Measurements from ENCODE around the gene ROGDI. TPM values are rescaled to one million over a fixed set of nuclear protein-coding genes. Genes with fewer than 3 reads are reported as not detected.

ROGDI gene
- total and polyA plus RNA-seq, 4 donors = 14.0 to 28.1 (median 17.4) TPM

DNA sequence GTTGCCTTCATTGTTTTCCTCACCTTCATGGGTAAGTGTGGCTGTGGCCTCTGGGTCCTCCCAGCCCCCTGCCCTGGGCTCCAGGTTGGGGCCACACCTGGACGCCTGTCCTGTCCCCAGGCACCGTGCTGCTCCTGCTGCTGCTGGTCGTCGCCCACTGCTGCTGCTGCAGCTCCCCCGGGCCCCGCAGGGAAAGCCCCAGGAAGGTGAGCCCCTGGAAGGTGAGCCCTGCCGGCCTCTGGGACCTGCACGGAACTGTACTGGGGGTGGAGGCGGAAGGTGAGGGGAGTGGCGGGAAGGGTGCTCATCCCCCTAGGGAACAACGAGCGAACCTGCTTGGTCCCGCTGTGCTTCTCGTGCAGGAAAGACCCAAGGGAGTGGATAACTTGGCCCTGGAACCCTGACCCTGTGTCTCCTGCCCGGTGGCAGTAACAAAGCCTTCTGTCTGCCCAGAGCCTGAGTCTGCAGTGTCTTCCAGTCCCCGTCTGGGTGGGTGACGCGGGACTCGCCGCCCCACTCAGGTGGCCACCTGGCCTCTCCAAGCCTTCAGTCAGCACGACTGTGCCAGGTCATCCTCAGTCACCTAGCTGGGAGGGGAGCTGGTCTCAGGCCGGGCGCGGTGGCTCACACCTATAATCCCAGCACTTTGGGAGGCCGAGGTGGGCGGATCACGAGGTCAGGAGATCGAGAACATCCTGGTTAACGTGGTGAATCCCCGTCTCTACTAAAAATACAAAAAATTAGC is 6.4 kb downstream of the ROGDI start:
- Histone ChIP-seq H3K36me3 (ENCODE audit: control insufficient read depth in 4 of 4, insufficient read depth in 3 of 4, low read depth in 1 of 4, low read length in 3 of 4) (peaks cover 0 to 20% (median 7%) of the 10 kb centered on the region in 4 donors), H3K4me1 (ENCODE audit: control insufficient read depth in 4 of 4, insufficient read depth in 4 of 4, low read length in 3 of 4) (peaks cover 0 to 7% (median 2%) of the 10 kb centered on the region in 4 donors), H3K4me3 (ENCODE audit: low read depth in 1 of 3, low read length in 3 of 3) (no peak overlapping the region), H3K27me3 (ENCODE audit: control insufficient read depth in 4 of 4, insufficient read depth in 4 of 4, low read length in 3 of 4) (no peaks in the 10 kb centered on the region), H3K9ac (ENCODE audit: low read depth in 1 of 2, low read length in 2 of 2) (no peak overlapping the region), H3K27ac (ENCODE audit: low read depth in 1 of 2, low read length in 2 of 2) (no peak overlapping the region), H3K9me3 (ENCODE audit: control insufficient read depth in 4 of 4, low read length in 3 of 4) (no peaks in the 10 kb centered on the region)
- no peak for DNase-seq (ENCODE audit: low spot score)
- TF ChIP-seq, protein P1, sequence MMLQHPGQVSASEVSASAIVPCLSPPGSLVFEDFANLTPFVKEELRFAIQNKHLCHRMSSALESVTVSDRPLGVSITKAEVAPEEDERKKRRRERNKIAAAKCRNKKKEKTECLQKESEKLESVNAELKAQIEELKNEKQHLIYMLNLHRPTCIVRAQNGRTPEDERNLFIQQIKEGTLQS (IDR thresholded peaks at IDR 0.05) = no peak
- TF ChIP-seq TAF1 (conservative IDR thresholded peaks at IDR 0.05) = no peak
- TF ChIP-seq, protein P2, sequence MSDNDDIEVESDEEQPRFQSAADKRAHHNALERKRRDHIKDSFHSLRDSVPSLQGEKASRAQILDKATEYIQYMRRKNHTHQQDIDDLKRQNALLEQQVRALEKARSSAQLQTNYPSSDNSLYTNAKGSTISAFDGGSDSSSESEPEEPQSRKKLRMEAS (IDR thresholded peaks at IDR 0.05) = no peak
- no peak for TF ChIP-seq CTCF (IDR thresholded peaks at IDR 0.05; ENCODE audit: low read depth, low read length, missing input control)
- TF ChIP-seq FOXA1 (IDR thresholded peaks at IDR 0.05) = no peak
- TF ChIP-seq GABPA (IDR thresholded peaks at IDR 0.05 in 1 of 2, conservative IDR thresholded peaks at IDR 0.05 in 1 of 2) = no peak
- TF ChIP-seq JUND (IDR thresholded peaks at IDR 0.05) = no peak
- no peak for TF ChIP-seq HNF4G (IDR thresholded peaks at IDR 0.05)
- no peak for TF ChIP-seq YY1 (IDR thresholded peaks at IDR 0.05)
- no peak for TF ChIP-seq NR2F2 (IDR thresholded peaks at IDR 0.05)
- TF ChIP-seq RAD21 (IDR thresholded peaks at IDR 0.05) = no peak
- TF ChIP-seq REST (IDR thresholded peaks at IDR 0.05) = no peak
- WGBS = 83% methylated on average over 30 of the region's 30 CpGs

DNA sequence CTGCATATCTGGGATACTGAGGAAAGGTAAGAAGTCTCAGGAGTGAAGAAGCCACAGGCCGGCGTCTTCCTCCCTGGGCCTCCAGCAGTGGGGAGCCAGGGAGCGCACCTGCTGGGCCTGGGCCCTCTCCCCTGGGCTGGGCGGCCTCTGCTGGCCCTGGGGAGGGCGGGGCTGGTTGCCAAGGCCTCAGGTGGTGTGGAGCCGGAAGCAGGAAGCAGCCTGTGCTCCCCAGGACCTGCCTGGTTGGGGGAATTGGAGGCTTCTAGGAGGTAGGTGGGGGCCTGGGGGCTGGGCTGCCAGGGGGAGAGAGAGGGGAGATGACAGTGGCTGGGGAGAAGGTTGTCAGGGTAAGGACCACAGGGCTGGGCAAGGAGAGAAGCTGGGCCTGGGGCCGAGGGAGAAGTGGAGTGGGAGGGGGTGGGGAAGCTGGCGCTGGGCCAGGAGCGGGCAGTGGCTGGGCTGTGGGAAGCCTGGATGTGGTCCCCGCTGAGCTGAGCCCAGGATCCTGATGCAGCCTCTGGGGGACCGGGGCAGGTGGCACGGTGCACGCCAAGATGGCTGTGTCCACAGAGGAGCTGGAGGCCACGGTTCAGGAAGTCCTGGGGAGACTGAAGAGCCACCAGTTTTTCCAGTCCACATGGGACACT is 7.1 kb downstream of the ROGDI start, which contains the start of gene SMIM22:
Gene SMIM22, plus strand, starts transcription at position 189 of the 647 bp plus-strand sequence. Its CDS starts 366 bp downstream, at position 555.
- WGBS = 83% methylated on average over 14 of the region's 14 CpGs
- Histone ChIP-seq H3K27me3 (ENCODE audit: control insufficient read depth in 4 of 4, insufficient read depth in 4 of 4, low read length in 3 of 4) (no peaks in the 10 kb centered on the region), H3K27ac (ENCODE audit: low read depth in 1 of 2, low read length in 2 of 2) (no peak within 1 kb of the TSS), H3K4me3 (ENCODE audit: low read depth in 1 of 3, low read length in 3 of 3) (no peak within 1 kb of the TSS), H3K9me3 (ENCODE audit: control insufficient read depth in 4 of 4, low read length in 3 of 4) (no peaks in the 10 kb centered on the region), H3K9ac (ENCODE audit: low read depth in 1 of 2, low read length in 2 of 2) (no peak within 1 kb of the TSS), H3K4me1 (ENCODE audit: control insufficient read depth in 4 of 4, insufficient read depth in 4 of 4, low read length in 3 of 4) (no peaks in the 10 kb centered on the region), H3K36me3 (ENCODE audit: control insufficient read depth in 4 of 4, insufficient read depth in 3 of 4, low read depth in 1 of 4, low read length in 3 of 4) (peaks cover 0 to 20% (median 7%) of the 10 kb centered on the region in 4 donors)
- no peak for DNase-seq (ENCODE audit: low spot score)
- TF ChIP-seq GABPA (IDR thresholded peaks at IDR 0.05 in 1 of 2, conservative IDR thresholded peaks at IDR 0.05 in 1 of 2) = no peak
- no peak for TF ChIP-seq FOXA2 (IDR thresholded peaks at IDR 0.05)
- TF ChIP-seq RXRA (IDR thresholded peaks at IDR 0.05) = no peak
- TF ChIP-seq REST (IDR thresholded peaks at IDR 0.05) = no peak
- TF ChIP-seq RAD21 (IDR thresholded peaks at IDR 0.05) = no peak
- TF ChIP-seq EGR1 (IDR thresholded peaks at IDR 0.05; ENCODE audit: low read depth in 2 of 2) = no peak
- TF ChIP-seq HNF4A (conservative IDR thresholded peaks at IDR 0.05) = no peak
- TF ChIP-seq, protein P2 (IDR thresholded peaks at IDR 0.05) = no peak
- no peak for TF ChIP-seq CTCF (IDR thresholded peaks at IDR 0.05; ENCODE audit: low read depth, low read length, missing input control)
- no peak for TF ChIP-seq YY1 (IDR thresholded peaks at IDR 0.05)

All from liver (tissue), 9 donors.